Hepatocyte (in vitro differentiated cells): ENCODE measurements around the gene ZNF474. TPM values are rescaled to one million over a fixed set of nuclear protein-coding genes. Genes with fewer than 3 reads are reported as not detected.
A peak's percentile ranks its signal among the peaks of the same experiment; 100 is the strongest.

Experiments
- DNase-seq: peaks from one replicate; pipeline ENCODE4 v3.0.0-alpha.2; 2016; ENCODE audit warnings: low spot score
- H2AFZ ChIP-seq: fragments of 200-600 bp; sonication (generic); 2 replicates; pipeline ENCODE4 v1.6.0; 2016; ENCODE audit warnings: antibody characterized with exemption, mild to moderate bottlenecking
- H3K27ac ChIP-seq: fragments of 200-600 bp; sonication (generic); 2 replicates; pipeline ENCODE4 v1.5.1; 2016; ENCODE audit warnings: mild to moderate bottlenecking
- H3K27me3 ChIP-seq: fragments of 200-600 bp; sonication (generic); 2 replicates; pipeline ENCODE4 v1.6.1; 2016
- H3K36me3 ChIP-seq: fragments of 200-600 bp; sonication (generic); replicated peaks from 2 replicates; pipeline ENCODE4 v1.5.1; 2016; ENCODE audit warnings: low read depth; ENCODE audit not compliant: insufficient read depth
- H3K4me1 ChIP-seq: fragments of 200-600 bp; sonication (generic); 2 replicates; pipeline ENCODE4 v1.5.1; 2016; ENCODE audit warnings: mild to moderate bottlenecking, moderate library complexity; ENCODE audit not compliant: insufficient read depth
- H3K4me2 ChIP-seq: fragments of 200-600 bp; sonication (generic); 2 replicates; pipeline ENCODE4 v1.6.0; 2016
- H3K4me3 ChIP-seq: fragments of 200-600 bp; sonication (generic); 2 replicates; pipeline ENCODE4 v1.5.1; 2016; ENCODE audit warnings: mild to moderate bottlenecking
- H3K79me2 ChIP-seq: fragments of 200-600 bp; sonication (generic); 2 replicates; pipeline ENCODE4 v1.6.0; 2017; ENCODE audit warnings: mild to moderate bottlenecking
- H3K9me2 ChIP-seq: fragments of 200-600 bp; sonication (generic); replicated peaks from 2 replicates; pipeline ENCODE4 v1.6.0; 2017; ENCODE audit warnings: mild to moderate bottlenecking; ENCODE audit not compliant: insufficient read depth
- H3K9me3 ChIP-seq: fragments of 200-600 bp; sonication (generic); 2 replicates; pipeline ENCODE4 v1.5.1; 2016; ENCODE audit warnings: low read depth, mild to moderate bottlenecking
- H4K20me1 ChIP-seq: fragments of 200-600 bp; sonication (generic); 2 replicates; pipeline ENCODE4 v1.6.0; 2016; ENCODE audit warnings: mild to moderate bottlenecking; ENCODE audit not compliant: insufficient read depth, poor library complexity, severe bottlenecking
- EZH2 ChIP-seq: fragments of 200-600 bp; sonication (generic); IDR thresholded peaks from 2 replicates; pipeline ENCODE4 v1.6.1; 2016; ENCODE audit warnings: antibody characterized with exemption, mild to moderate bottlenecking, borderline replicate concordance
- EZH2phosphoT487 ChIP-seq: fragments of 200-600 bp; sonication (generic); IDR thresholded peaks from one replicate; pipeline ENCODE4 v1.6.1; 2018; ENCODE audit warnings: antibody characterized with exemption, mild to moderate bottlenecking, low read depth, moderate library complexity; ENCODE audit not compliant: unreplicated experiment, severe bottlenecking
- WGBS: methylation state at CpG from one replicate; pipeline ENCODE4 v1.1.6; 2016; ENCODE audit warnings: low lambda C conversion rate; ENCODE audit errors: missing lambda C conversion rate; 5-methylcytosine and 5-hydroxymethylcytosine counted together
- polyA plus RNA-seq: library from polyadenylated mRNA; unstranded; fragments of >200 nt; fragmentation: Nextera tagmentation; extraction: Ambion mirVana; gene quantifications from 2 replicates; pipeline ENCODE4 v1.2.1, GENCODE V29; 2016
- total RNA-seq: library from RNA; depleted of rRNA; stranded (reverse); fragments of >200 nt; gene quantifications from 2 replicates; pipeline ENCODE4 v1.2.3, GENCODE V29; 2014
- TF ChIP-seq, protein P1 (sequence below): fragments of 200-600 bp; sonication (generic); IDR thresholded peaks from 2 replicates; pipeline ENCODE4 v1.5.1; 2016; ENCODE audit warnings: antibody characterized with exemption, mild to moderate bottlenecking; ENCODE audit not compliant: poor library complexity

ZNF474 gene
- total and polyA plus RNA-seq, 2 experiments from 2014 or later: 0.43 to 2.8 TPM

DNA sequence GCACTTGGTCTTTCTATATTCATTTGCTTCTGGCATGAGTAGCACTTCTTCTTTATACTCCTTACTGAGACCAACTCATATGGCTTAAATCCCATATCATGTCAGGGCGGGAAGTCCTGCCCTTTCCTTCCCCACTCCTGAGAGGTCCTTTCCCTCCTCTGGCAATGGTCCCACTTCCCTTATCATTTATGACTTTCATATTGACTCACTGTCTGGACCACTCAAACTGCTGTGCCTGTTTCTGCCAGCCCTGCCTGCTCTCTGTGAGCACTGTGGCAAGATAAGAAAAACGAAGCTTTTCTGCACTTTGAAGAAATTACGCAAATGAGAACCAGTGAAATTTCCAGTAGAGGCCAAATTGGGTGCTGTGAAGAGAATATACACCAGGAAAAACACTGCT is 58.1 kb downstream of the ZNF474 start:
- H4K20me1 ChIP-seq: no peaks in the 10 kb centered on the region
- no peak overlapping the region for H3K27ac ChIP-seq
- H3K4me1 ChIP-seq: peaks cover 9% of the 10 kb centered on the region
- peak; percentile 47 for DNase-seq
- no peaks in the 10 kb centered on the region for H3K36me3 ChIP-seq
- no peaks in the 10 kb centered on the region for H3K9me2 ChIP-seq
- H3K79me2 ChIP-seq: no peaks in the 10 kb centered on the region
- no peaks in the 10 kb centered on the region for H3K9me3 ChIP-seq
- H3K4me2 ChIP-seq: no peak overlapping the region
- no peak overlapping the region for H2AFZ ChIP-seq
- H3K4me3 ChIP-seq: no peak overlapping the region
- 47% methylated on average over 3 of the region's 3 CpGs for WGBS
- no peak for TF ChIP-seq EZH2
- no peak for TF ChIP-seq EZH2phosphoT487
- TF ChIP-seq, protein P1, sequence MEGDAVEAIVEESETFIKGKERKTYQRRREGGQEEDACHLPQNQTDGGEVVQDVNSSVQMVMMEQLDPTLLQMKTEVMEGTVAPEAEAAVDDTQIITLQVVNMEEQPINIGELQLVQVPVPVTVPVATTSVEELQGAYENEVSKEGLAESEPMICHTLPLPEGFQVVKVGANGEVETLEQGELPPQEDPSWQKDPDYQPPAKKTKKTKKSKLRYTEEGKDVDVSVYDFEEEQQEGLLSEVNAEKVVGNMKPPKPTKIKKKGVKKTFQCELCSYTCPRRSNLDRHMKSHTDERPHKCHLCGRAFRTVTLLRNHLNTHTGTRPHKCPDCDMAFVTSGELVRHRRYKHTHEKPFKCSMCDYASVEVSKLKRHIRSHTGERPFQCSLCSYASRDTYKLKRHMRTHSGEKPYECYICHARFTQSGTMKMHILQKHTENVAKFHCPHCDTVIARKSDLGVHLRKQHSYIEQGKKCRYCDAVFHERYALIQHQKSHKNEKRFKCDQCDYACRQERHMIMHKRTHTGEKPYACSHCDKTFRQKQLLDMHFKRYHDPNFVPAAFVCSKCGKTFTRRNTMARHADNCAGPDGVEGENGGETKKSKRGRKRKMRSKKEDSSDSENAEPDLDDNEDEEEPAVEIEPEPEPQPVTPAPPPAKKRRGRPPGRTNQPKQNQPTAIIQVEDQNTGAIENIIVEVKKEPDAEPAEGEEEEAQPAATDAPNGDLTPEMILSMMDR: no peak
- H3K27me3 ChIP-seq: no peaks in the 10 kb centered on the region

DNA sequence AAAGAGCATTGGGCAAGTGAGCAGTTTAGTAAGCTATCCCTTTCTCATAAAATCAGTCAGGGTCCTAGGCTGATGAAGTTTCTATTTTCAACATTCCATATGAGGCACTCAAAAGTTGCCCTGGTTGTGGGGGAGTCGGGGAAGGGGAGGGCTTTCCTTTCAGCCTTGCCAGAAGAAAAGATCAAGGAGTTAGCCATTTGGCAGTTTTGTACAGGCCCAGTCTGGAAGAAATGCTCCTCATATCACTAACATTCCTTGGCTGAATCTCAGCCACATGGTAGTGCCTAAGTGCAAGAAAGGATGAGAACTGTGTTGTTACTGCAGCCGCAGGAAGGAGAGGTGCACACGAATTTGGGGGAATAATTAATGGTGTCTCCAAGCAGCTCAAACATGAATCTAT is 60.8 kb downstream of the ZNF474 start:
- 88% methylated on average over 3 of the region's 3 CpGs for WGBS
- H3K79me2 ChIP-seq: no peaks in the 10 kb centered on the region
- H3K27me3 ChIP-seq: no peaks in the 10 kb centered on the region
- H3K4me1 ChIP-seq: no peaks in the 10 kb centered on the region
- no peaks in the 10 kb centered on the region for H4K20me1 ChIP-seq
- no peak for DNase-seq
- no peak overlapping the region for H3K4me3 ChIP-seq
- TF ChIP-seq EZH2phosphoT487 (no peak), EZH2 (no peak)
- TF ChIP-seq, protein P1: no peak
- H3K9me2 ChIP-seq: no peaks in the 10 kb centered on the region
- H3K9me3 ChIP-seq: no peaks in the 10 kb centered on the region
- H3K36me3 ChIP-seq: no peaks in the 10 kb centered on the region
- no peak overlapping the region for H2AFZ ChIP-seq
- H3K4me2 ChIP-seq: no peak overlapping the region
- H3K27ac ChIP-seq: no peak overlapping the region

DNA sequence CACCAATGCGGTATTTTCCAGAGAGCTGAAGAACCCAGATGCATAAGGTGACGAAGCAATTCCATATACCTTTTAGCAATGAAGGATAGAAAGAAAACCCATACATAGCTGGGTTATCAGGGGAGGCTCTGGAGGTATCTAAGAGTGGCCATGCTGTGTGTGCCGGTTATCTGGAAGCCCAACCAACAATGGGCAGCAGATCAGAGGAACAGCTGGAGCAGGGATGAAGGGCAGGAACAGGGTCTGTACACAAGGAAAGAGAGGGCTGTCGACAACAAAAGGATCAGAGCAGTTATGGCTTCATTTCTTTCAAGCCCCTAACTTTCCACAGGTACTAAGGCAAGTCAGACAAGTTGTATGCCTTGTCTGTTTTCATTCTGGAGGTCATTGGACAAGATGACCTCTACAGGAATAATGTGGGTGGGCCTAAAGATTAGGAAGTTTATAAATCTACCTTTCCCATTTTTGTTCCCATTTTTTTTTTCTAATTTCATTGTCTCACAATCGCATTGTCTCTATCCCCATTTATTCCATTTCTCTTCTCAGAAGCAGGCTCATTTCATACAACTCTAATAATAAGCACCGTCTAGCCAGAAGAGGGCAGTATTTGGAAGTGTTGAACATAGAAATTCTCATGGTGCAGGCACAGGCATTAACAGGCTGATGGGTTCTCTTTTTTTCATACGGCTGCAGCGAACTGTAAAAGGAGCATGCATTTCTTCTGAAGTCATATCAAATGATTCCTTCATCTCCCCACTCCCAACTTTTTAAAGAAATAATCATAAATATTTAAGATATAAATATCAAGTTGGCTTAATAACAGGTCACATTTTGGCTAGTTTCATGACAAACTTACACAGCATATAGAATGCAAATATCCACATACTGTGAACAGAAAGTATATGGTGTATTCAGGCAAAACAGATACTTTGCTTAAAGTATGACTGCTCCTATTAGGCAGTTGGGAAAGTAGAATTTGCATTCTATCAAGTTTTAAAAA is 63.5 kb downstream of the ZNF474 start:
- no peak overlapping the region for H3K27ac ChIP-seq
- no peaks in the 10 kb centered on the region for H3K79me2 ChIP-seq
- 45% methylated on average over 8 of the region's 8 CpGs for WGBS
- H3K9me2 ChIP-seq: no peaks in the 10 kb centered on the region
- no peak overlapping the region for H3K4me3 ChIP-seq
- no peak for TF ChIP-seq EZH2
- TF ChIP-seq, protein P1: peak; percentile 77
- peak; percentile 85 for DNase-seq
- H3K27me3 ChIP-seq: no peaks in the 10 kb centered on the region
- H3K9me3 ChIP-seq: no peaks in the 10 kb centered on the region
- no peak overlapping the region for H3K4me2 ChIP-seq
- H4K20me1 ChIP-seq: no peaks in the 10 kb centered on the region
- no peak overlapping the region for H2AFZ ChIP-seq
- no peaks in the 10 kb centered on the region for H3K4me1 ChIP-seq
- no peaks in the 10 kb centered on the region for H3K36me3 ChIP-seq
